ELF-1 (cell line): ENCODE measurements around the gene SMARCC2.

Experiments used
- DNase-seq: peaks from one replicate; pipeline ENCODE4 v3.0.0-alpha.2; 2016; ENCODE audit warnings: low read depth, low spot score

The SMARCC2 gene

GRCh38 chr12:56208006-56208405 is 18.7 kb upstream of the SMARCC2 start:
- DNase-seq, result no peak

DNA sequence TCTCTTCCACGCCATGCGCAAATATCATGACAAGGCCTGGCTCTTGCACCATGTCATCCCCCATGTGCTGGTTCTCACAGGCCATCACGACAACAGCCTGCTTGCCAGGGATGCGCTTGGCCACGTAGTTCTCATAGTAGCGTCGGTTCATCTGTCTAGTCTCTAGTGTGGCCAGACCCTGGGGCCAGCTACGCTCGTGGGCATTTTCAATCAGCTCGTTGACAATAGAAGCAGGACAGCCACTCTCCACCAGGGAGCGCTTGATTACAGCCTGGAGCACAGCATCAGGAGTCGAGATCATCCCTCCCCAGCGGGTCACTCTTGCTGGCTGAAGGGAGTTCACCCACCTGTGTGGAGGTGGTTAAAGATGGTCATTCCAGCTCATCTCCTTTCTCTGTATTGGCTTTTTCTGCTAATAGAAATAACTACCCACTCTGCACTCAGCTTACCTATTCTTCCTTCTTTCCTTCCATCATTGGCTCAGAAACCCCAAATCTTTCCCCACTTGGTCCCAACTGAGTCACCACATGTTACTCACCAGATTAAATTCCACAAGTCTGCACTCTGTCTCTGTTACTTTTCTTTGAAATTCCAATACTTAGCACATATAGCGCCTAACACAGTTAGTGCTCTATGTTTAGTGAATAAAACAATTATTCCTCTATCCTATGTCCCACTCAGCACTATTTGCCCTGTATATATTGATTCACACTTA is 17.3 kb upstream of the SMARCC2 start:
- peak; percentile 83 for DNase-seq

GRCh38 chr12:56205445-56205844 is 16.2 kb upstream of the SMARCC2 start:
- DNase-seq, result no peak

- no peak for DNase-seq
Observed at GRCh38 chr12:56204275-56204674, 15.0 kb upstream of the SMARCC2 start.

- DNase-seq, result no peak
Observed at GRCh38 chr12:56202838-56203237, 13.6 kb upstream of the SMARCC2 start.

DNA sequence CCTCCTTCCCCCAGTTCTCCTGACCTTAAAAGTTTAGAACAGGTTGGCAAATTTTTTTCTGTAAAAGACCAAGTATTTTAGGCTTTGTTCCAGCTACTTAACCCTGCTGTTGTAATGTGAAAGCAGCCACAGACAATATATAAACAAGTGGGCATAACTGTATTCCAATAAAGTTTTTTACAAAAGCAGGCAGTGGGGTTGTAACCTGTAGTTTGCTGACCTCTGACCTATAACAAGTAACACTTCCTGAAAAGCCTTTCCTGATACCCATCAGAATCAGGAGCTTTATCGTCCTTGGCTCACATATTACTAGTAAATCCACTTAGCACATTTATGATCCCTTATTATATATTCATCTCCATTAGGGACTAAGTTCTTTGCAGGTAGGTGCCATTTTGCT is 13.1 kb upstream of the SMARCC2 start:
- DNase-seq, result no peak

DNA sequence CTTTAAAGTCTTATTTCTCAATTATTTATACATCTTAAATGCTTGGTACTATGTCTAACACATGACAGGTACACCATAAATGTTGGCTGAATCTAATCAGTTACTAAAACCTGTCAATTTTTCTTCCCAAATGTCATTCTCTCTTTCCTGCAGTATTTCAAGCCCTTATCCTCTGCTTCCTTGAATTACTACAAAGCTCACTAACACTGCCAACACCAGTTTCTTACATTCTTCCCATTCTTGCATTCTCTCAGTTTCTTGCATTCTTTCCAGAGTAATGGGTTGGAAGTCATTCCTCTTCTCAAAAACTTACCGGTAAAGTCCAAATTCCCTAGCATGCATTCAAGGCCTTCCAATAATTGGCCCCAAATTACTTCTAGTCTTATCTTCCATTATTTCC is 9.6 kb upstream of the SMARCC2 start:
- DNase-seq, result no peak

- DNase-seq, result no peak
Observed at GRCh38 chr12:56197921-56198635, 8.8 kb upstream of the SMARCC2 start.

GRCh38 chr12:56196818-56197550 is 7.7 kb upstream of the SMARCC2 start:
- DNase-seq, result peak; percentile 43

DNA sequence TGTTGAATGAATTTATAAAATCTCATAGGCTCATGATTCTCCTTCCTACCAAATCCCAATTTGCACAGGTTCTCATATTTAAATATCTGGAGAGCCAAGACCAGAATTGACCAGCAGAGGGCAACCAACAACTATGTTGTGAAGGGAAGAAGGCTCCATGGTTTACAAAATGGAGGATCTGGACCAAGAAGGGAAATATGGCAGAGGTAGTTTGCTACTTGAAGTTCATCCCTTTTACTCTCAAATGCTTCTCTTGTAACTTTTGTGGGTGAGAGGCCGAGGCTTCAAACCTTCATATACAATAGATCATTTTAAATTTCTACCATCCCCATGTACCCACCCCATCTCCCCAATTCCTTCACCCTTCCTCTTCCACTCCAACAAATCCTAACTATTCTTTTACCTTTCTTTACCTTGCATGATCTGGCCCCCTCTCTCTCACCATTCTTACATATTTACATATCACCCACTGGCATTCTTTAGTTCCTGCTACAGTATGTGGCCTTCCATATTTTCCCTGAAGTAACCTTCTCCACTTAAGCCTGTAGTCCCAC is 3.8 kb upstream of the SMARCC2 start:
- DNase-seq, result peak; percentile 53

GRCh38 chr12:56192582-56192981 is 3.3 kb upstream of the SMARCC2 start:
- DNase-seq, result no peak

DNA sequence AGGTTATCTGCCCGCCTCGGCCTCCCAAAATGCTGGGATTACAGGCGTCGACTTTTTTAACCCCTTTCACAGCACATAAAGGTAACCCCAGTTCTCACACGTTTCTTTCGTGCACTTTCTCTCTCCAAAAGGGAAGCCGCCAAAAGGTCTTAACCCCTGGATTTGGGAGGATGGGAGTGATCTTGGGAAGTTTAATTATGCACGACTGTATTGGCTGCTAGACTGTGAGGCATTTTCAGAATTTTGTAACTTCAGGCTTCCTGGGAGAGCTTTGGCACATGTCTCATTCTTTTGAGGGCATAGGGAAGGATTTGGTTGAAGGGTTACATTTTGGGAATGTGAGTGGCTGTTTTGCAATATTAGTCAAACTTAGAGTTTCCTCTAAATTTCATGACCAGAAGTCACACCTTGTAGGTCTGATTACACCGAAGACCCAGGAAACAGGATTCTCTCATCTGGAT is 1.4 kb upstream of the SMARCC2 start:
- DNase-seq, result no peak

GRCh38 chr12:56189918-56190694 is 823 bp upstream of the SMARCC2 start:
- DNase-seq, result peak; percentile 97

DNA sequence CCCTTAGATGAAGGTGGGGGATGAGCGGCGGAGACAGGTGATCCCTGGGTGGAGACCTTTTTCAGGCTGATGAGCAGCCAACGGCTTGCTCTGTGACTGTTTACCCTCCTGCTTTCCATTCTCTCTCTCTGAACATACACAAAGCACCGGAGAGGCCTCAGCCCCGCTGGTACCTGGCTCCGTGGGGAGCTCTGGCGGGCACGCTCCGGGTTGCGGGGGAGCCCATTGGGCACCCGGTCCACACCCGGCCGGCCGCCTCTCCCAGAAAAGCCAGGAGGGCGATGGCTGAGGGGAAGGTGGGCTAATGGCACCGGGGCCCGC is 545 bp downstream of the SMARCC2 start:
- DNase-seq, result peak; percentile 38

- DNase-seq, result peak; percentile 79
Observed at GRCh38 chr12:56188131-56188777, 1.0 kb downstream of the SMARCC2 start.

- no peak for DNase-seq
Observed at GRCh38 chr12:56186957-56187356, 2.3 kb downstream of the SMARCC2 start.

GRCh38 chr12:56178347-56178746 is 10.9 kb downstream of the SMARCC2 start:
- DNase-seq, result no peak

DNA sequence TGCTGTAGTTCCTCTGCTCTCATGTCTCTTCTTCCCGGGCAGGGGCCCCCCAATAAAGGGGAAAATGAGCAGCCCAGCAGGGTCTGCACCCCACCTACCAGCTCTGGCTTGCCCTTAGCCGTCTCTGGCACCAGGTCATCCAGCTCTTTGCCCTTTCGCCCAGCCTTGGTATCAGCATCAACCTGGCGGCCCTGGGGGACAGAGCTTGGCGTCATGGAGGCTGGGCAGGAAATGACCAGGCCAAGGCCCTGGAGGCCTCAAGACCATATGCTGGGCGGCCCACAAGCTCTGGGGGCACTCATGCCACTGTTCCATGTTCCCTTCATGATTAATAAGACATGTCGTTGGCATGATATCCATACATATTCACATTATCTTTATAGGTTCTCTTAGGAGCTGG is 16.4 kb downstream of the SMARCC2 start:
- DNase-seq, result no peak

- DNase-seq, result no peak
Observed at GRCh38 chr12:56169229-56169759, 20.0 kb downstream of the SMARCC2 start.

DNA sequence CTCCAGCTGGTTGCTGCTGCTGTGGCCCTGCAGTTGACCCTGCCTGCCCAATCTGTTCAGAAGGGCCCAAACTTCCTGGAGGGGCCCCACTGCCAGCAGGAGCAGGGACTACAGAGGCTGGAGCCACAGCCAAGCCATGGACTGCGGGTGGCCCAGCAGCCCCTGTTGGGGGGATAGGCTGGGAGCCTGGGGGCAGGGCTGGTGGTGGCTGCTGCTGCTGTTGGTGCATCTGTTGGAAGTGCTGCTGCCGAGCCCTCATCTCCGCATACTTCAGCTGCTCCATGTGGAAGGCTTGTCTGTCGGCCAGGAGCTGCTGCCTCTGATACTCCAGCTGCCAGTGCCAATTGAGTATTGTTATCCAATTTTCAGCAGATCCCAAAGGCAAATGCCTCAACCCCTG is 23.9 kb downstream of the SMARCC2 start:
- DNase-seq, result peak; percentile 18

- no peak for DNase-seq
Observed at GRCh38 chr12:56164345-56164729, 24.9 kb downstream of the SMARCC2 start.
